ENCODE data around the gene HACD1. TPM values are rescaled to one million over a fixed set of nuclear protein-coding genes. Genes with fewer than 3 reads are reported as not detected.

The HACD1 gene
- total and polyA plus RNA-seq, 2 of the 4 experiments (the other 2 are of a cell fraction): 10.0 to 24.9 TPM

- peaks cover 20% of the 10 kb centered on the region for H4K20me1 ChIP-seq (ENCODE audit: insufficient read depth, low read length)
- H3K14ac ChIP-seq (replicated peaks; ENCODE audit: low read depth, low read length): peak overlapping the region; percentile 100
- peaks cover 10 to 47% of the 10 kb centered on the region in 2 experiments; a peak in 3 of 4 replicates for H3K79me1 ChIP-seq (ENCODE audit: low read depth in 1 of 2, low read length in 2 of 2)
- H2BK120ac ChIP-seq (ENCODE audit: low read depth, low read length): peak overlapping the region; percentile 100
- peak overlapping the region; percentile 73; the same call in 1 of the 2 replicates for H4K5ac ChIP-seq (ENCODE audit: low read depth, low read length)
- 0% methylated on average over 5 of the region's 13 CpGs; no CpG with 5 or more reads in 1 of the 2 experiments for WGBS, 2 experiments (ENCODE audit: extremely low coverage in 2 of 2, insufficient read length in 1 of 2)
- peaks cover 2% of the 10 kb centered on the region for H3K4me1 ChIP-seq (ENCODE audit: control insufficient read depth, insufficient read depth, low read length)
- H3K9me3 ChIP-seq (ENCODE audit: control insufficient read depth, insufficient read depth, low read length): no peaks in the 10 kb centered on the region
- H3K4me2 ChIP-seq (ENCODE audit: low read depth, low read length): peak overlapping the region; percentile 79
- peak overlapping the region; percentile 95 for H2AFZ ChIP-seq (replicated peaks; ENCODE audit: low read length, poor library complexity)
- CTCF ChIA-PET: interaction anchor here (0.6 to 1.2 kb wide), 2 partner anchors 23 to 26 kb away, joined by 3 to 5 read pairs; partner anchors contain the start of gene HACD1
- ATAC-seq (ENCODE audit: low read depth) (peak; percentile 65), DNase-seq (peak; percentile 78)
- H3K36me3 ChIP-seq (ENCODE audit: control insufficient read depth, insufficient read depth, low read length): no peaks in the 10 kb centered on the region; the same call in 1 of the 2 replicates
- POLR2A ChIA-PET (ENCODE audit: unreplicated experiment): interaction anchor here (1.1 kb wide), 1 partner anchor 9 kb away, joined by 8 read pairs; no protein-coding TSS in a partner anchor
- H2BK5ac ChIP-seq (ENCODE audit: low read depth, low read length, poor library complexity, severe bottlenecking): peak overlapping the region; percentile 99
- peak overlapping the region; percentile 100 for H4K91ac ChIP-seq (ENCODE audit: insufficient read depth, low read depth, low read length)
- H2BK15ac ChIP-seq (ENCODE audit: low read depth, low read length): peak overlapping the region; percentile 39; the same call in 2 of the 3 replicates
- peak overlapping the region; percentile 42 to 99 for H4K8ac ChIP-seq (ENCODE audit: low read depth in 2 of 2, low read length in 2 of 2)
- dilution Hi-C loops (cut with HindIII; ENCODE audit: low sequenced_read_pairs, unreplicated experiment): no loop called here
- peak overlapping the region; percentile 37 for H2AK5ac ChIP-seq (ENCODE audit: low read depth, low read length)
- H2BK20ac ChIP-seq (ENCODE audit: low read depth, low read length): peak overlapping the region; percentile 35; the same call in 1 of the 2 replicates
- H3K9ac ChIP-seq (ENCODE audit: low read depth, low read length): peak overlapping the region; percentile 94
- H3K18ac ChIP-seq (ENCODE audit: low read depth, low read length): peak overlapping the region; percentile 62; the same call in 1 of the 2 replicates
- H3K4ac ChIP-seq (ENCODE audit: low read depth, low read length): peak overlapping the region; percentile 99
- intact Hi-C loops (cut with micrococcal nuclease): no loop called here
- peak overlapping the region; percentile 85 for H3K23ac ChIP-seq (ENCODE audit: low read depth, low read length)
- H2AK9ac ChIP-seq (replicated peaks; ENCODE audit: low read depth, low read length, poor library complexity): peak overlapping the region; percentile 98
- no peaks in the 10 kb centered on the region for H3K27me3 ChIP-seq (ENCODE audit: control insufficient read depth, insufficient read depth, low read length)
- peak overlapping the region; percentile 95 for H3K27ac ChIP-seq (ENCODE audit: insufficient read depth, low read length)
- H3K56ac ChIP-seq (ENCODE audit: extremely low read depth, insufficient read depth, low read length): peak overlapping the region; percentile 99
- H3K4me3 ChIP-seq (ENCODE audit: insufficient read depth, low read depth, low read length): peak overlapping the region; percentile 83
- H3K9me1 ChIP-seq (ENCODE audit: insufficient read depth, low read length): peaks cover 5% of the 10 kb centered on the region; the same call in 1 of the 2 replicates
- TF ChIP-seq MXI1 (IDR thresholded peaks at IDR 0.05; ENCODE audit: borderline replicate concordance, low read depth, low read length) (peak; percentile 95; the same call in 1 of the 2 replicates), USF2 (IDR thresholded peaks at IDR 0.05; ENCODE audit: low read depth, low read length) (no peak)
- BruUV-seq (replicated peaks): no TSS peak
- in situ Hi-C loops (cut with MboI; ENCODE audit: low sequenced_read_pairs): no loop called here
Observed at GRCh38 chr10:17643339-17643754, 26.2 kb upstream of the HACD1 start.

Measured in IMR-90 (cell line).